Measurements from ENCODE around the gene TFCP2L1.
"Not testable (repeated sequence)": the region's sequence is repeated elsewhere in the genome, so short reads cannot be mapped to it uniquely, and the experiment has no call there.

Gene TFCP2L1

DNA sequence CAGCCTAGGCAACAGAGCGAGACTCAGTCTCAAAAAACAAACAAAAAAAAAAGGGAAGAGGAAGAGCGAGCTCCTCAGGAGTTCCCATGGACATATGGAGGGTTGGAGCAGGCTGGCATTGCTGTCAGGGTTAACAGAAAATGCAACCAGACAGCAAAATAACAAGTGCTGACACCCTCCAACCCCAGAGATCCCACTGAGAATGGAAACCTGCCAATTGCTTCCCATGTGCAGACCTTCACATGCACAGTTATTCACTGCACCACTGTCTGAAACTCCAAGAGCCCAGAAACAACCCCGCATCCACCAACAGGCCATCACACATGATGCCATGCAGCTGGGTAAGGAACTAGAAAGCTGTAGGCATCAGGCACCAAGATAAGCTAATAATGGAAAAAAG lies 43.5 kb downstream of the TFCP2L1 start:
- DNase-seq: no peak

- DNase-seq: no peak
These were observed 44.6 kb downstream of the TFCP2L1 start for GRCh38 chr2:121240436-121240835.

DNA sequence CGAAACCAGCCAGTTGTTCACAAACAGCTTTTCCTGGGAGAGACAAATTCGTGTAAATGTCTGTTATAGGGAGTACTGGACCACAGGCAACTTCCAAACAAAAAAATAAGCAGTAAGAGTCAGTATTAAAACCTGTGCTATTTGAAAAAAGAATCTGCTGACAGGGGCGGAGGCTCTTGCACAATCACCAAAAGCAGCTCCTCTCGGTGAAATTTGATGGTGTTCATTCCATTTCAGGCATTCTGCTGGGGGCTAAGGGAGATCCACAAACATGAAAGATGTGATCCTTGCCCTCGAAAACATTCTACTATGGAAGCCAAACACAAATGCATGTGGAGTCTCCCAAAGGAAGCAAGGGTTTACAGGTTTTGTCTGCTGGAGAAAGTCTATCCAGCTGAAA lies 45.0 kb downstream of the TFCP2L1 start:
- no peak for DNase-seq

- DNase-seq: no peak
These were observed 45.5 kb downstream of the TFCP2L1 start for GRCh38 chr2:121239471-121239870.

DNA sequence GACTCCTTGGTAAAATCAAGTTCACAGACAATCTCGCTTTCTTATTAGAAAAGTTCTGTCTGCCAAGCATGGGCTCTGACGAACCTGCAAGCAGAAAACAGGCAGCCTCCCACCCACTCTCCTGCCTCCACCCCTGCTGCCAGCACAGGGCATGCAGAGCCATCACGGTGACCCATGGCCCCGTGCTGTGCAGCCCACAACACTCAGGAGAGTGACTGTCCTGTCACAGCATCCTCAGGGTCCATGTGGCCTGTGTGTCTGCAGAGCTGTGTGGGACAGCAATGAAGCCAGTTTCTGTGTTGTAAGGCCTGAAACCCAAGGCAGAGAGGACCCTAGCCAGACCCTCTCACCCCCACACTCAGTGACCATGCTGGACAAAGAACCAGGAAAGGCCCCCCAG lies 46.2 kb downstream of the TFCP2L1 start:
- no peak for DNase-seq

DNA sequence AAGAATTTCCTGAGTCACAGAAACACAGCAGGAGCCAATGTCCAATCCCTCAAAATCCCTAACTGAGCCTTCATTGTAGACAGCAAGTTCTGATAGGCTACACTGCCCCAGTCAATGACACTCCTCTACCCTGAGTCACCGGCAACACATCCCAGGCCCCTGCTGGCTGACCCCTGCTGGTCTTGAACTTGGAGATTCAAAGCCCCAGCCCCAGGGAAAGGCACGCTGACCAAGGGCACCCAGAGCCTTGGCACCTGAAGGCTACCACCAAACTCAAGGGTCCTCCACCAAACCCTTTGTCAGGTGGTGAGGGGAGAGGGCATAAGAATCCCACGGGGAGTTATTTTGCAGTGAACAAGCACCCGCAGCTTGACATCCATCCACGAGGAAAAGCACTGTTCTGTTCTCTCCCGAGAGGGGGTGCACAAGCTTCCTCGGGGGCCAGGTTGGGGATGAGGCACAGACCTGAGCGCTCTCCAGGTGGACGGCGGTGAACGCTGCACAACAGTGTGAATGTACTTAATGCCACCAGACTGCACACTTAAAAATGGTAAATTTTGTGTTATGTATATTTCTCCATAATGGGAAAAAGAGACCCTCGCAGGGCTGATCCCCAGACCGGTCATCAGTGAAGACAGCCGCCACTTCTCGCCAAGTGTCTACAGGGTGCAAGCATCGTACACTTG lies 46.9 kb downstream of the TFCP2L1 start:
- no peak for DNase-seq

GRCh38 chr2:121237336-121237979 lies 47.5 kb downstream of the TFCP2L1 start:
- no peak for DNase-seq

- no peak for DNase-seq
These were observed 48.3 kb downstream of the TFCP2L1 start for GRCh38 chr2:121236650-121237180.

- no peak for DNase-seq
These were observed 48.8 kb downstream of the TFCP2L1 start for GRCh38 chr2:121236101-121236640.

- no peak for DNase-seq
These were observed 49.5 kb downstream of the TFCP2L1 start for GRCh38 chr2:121235542-121235941.

DNA sequence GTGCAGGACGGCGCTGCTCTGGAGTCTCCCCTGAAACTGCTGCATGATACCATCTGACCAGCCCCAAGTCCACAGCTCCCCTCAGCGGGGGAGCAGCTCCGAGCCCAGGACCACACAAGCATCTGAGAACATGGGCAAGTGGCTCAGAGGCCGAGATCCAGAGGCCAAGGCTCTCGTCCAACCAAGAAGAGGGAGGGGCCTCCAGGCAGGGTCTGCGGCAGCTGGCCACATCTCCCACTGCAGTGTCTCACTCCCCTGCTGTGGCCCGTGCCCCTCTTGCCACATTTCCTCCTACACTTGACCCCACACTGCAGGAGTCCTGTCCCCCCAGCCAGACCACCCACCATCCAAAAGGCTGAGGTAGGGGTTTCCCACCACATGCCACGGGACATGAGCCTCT lies 50.2 kb downstream of the TFCP2L1 start:
- no peak for DNase-seq

- DNase-seq: no peak
These were observed 50.9 kb downstream of the TFCP2L1 start for GRCh38 chr2:121234144-121234543.

DNA sequence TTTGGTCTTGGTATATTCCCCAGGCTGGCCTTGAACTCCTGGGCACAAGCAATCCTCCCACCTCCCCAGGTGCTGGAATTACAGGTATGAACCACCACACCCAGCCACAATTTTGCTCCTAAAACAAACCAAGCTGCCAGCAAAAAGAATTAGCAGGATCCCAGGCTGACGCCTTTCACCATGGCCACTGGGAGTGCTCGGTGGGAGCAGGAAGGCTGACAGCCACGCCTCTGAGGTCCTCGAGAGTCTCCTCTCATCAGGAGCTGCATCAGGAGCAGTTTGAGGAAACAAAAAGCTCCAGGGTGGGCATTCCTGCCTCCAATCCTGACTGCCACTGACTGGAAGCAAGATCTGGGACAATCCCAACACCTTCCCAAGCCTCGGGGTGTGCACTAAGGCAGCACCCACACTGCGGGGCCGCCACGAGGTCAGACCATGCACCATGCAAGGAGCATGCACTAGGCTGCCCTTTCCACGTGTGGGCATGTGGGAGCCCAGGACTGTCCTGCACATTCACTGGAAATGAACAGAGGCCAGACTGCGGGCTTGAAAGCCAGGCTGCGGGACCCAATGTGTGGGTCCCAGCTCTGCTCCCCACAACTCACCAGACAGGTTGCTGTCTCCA lies 51.4 kb downstream of the TFCP2L1 start:
- no peak for DNase-seq

GRCh38 chr2:121232626-121233265 lies 52.3 kb downstream of the TFCP2L1 start:
- no peak for DNase-seq

- DNase-seq: no peak
These were observed 53.5 kb downstream of the TFCP2L1 start for GRCh38 chr2:121231385-121232000.

- DNase-seq: no peak
These were observed 56.5 kb downstream of the TFCP2L1 start for GRCh38 chr2:121228521-121228920.

GRCh38 chr2:121227381-121228144 lies 57.4 kb downstream of the TFCP2L1 start:
- not testable (repeated sequence) for DNase-seq

GRCh38 chr2:121225681-121226080 lies 59.3 kb downstream of the TFCP2L1 start:
- not testable (repeated sequence) for DNase-seq

DNA sequence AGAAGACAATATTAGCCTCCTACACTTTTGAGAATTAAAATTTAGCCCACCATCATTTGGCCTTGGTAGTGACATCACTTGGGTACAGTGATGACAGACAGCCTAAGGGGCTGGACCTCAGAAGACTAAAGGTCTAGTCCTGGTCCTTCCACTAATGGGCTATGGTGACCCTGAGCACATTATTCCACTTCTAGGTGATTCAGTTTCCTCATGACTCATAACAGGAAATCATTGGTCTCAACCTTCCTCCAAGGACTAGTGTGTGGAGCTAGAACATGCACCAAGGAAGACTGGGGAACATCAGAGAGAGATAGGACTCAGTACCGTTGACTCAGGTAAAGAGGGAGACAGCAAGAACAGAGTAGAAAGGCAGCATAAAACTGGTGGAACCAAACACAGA lies 64.0 kb downstream of the TFCP2L1 start:
- no peak for DNase-seq

- no peak for DNase-seq
These were observed 65.1 kb downstream of the TFCP2L1 start for GRCh38 chr2:121219866-121220265.

- no peak for DNase-seq
These were observed 66.5 kb downstream of the TFCP2L1 start for GRCh38 chr2:121218386-121218938.

DNA sequence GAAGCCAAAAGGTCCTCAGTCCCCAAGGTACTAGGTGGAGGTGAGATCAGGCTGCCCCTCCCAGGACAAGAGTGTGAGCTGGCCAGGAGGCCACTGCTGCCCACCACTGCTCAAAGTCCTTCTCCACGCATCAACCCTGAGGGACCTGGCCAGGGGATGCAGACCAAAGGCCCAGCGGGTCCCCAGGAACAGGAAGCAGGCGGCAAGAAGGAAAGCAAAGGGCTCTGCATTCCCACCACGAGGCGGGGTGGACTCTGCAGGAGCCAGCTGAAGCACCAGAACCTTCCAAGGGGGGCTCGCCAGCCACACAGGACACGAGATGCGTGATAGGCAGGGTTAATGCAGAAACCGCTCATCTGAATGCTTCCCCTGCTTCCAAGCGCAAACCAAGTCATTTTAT lies 67.4 kb downstream of the TFCP2L1 start:
- no peak for DNase-seq
